ENCODE results near the gene B4GALT2. TPM values are rescaled to one million over a fixed set of nuclear protein-coding genes. Genes with fewer than 3 reads are reported as not detected.

Gene B4GALT2
- total RNA-seq, 1 experiment from 2014 or later, result 65.9 TPM

- Histone ChIP-seq H3K27me3 (no peaks in the 10 kb centered on the region), H3K4me3 (no peak overlapping the region), H3K9me3 (replicated peaks) (no peaks in the 10 kb centered on the region), H3K27ac (no peak overlapping the region), H3K36me3 (peaks cover 5% of the 10 kb centered on the region), H3K4me1 (peaks cover 5% of the 10 kb centered on the region; the same call in 1 of the 2 replicates)
- DNase-seq, result no peak
Measured at GRCh38 chr1:43982808-43983207, 3.8 kb downstream of the B4GALT2 start.

GRCh38 chr1:43983253-43983899 lies 4.4 kb downstream of the B4GALT2 start:
- DNase-seq, result no peak
- H3K4me3 ChIP-seq, result no peak overlapping the region
- peaks cover 5% of the 10 kb centered on the region; the same call in 1 of the 2 replicates for H3K4me1 ChIP-seq
- no peaks in the 10 kb centered on the region for H3K9me3 ChIP-seq (replicated peaks)
- no peaks in the 10 kb centered on the region for H3K27me3 ChIP-seq
- H3K36me3 ChIP-seq, result peaks cover 5% of the 10 kb centered on the region
- no peak overlapping the region for H3K27ac ChIP-seq

GRCh38 chr1:43984855-43985254 lies 5.8 kb downstream of the B4GALT2 start:
- Histone ChIP-seq H3K9me3 (replicated peaks) (no peaks in the 10 kb centered on the region), H3K4me3 (no peak overlapping the region), H3K36me3 (peaks cover 5% of the 10 kb centered on the region), H3K27me3 (no peaks in the 10 kb centered on the region), H3K27ac (no peak overlapping the region), H3K4me1 (peaks cover 4% of the 10 kb centered on the region; the same call in 1 of the 2 replicates)
- no peak for DNase-seq

GRCh38 chr1:43985984-43986595 lies 7.1 kb downstream of the B4GALT2 start:
- H3K9me3 ChIP-seq (replicated peaks), result no peaks in the 10 kb centered on the region
- peaks cover 5% of the 10 kb centered on the region for H3K36me3 ChIP-seq
- H3K27me3 ChIP-seq, result no peaks in the 10 kb centered on the region
- no peak for DNase-seq
- H3K4me3 ChIP-seq, result no peak overlapping the region
- no peaks in the 10 kb centered on the region; the same call in 1 of the 2 replicates for H3K4me1 ChIP-seq
- H3K27ac ChIP-seq, result no peak overlapping the region

GRCh38 chr1:43986712-43987111 lies 7.7 kb downstream of the B4GALT2 start:
- H3K27ac ChIP-seq, result no peak overlapping the region
- H3K9me3 ChIP-seq (replicated peaks), result no peaks in the 10 kb centered on the region
- DNase-seq, result no peak
- H3K27me3 ChIP-seq, result no peaks in the 10 kb centered on the region
- no peak overlapping the region for H3K4me3 ChIP-seq
- H3K36me3 ChIP-seq, result peaks cover 5% of the 10 kb centered on the region
- H3K4me1 ChIP-seq, result no peaks in the 10 kb centered on the region; the same call in 1 of the 2 replicates

- no peaks in the 10 kb centered on the region; the same call in 1 of the 2 replicates for H3K4me1 ChIP-seq
- DNase-seq, result no peak
- H3K36me3 ChIP-seq, result peaks cover 5% of the 10 kb centered on the region
- no peak overlapping the region for H3K4me3 ChIP-seq
- no peak overlapping the region for H3K27ac ChIP-seq
- H3K9me3 ChIP-seq (replicated peaks), result no peaks in the 10 kb centered on the region
- no peaks in the 10 kb centered on the region for H3K27me3 ChIP-seq
Measured at GRCh38 chr1:43987159-43987902, 8.3 kb downstream of the B4GALT2 start.

GRCh38 chr1:43990271-43991199 lies 11.5 kb downstream of the B4GALT2 start:
- Histone ChIP-seq H3K27me3 (no peaks in the 10 kb centered on the region), H3K27ac (peak overlapping the region; percentile 10; the same call in 1 of the 2 replicates), H3K4me1 (no peaks in the 10 kb centered on the region; the same call in 1 of the 2 replicates), H3K36me3 (peaks cover 3% of the 10 kb centered on the region; the same call in 1 of the 2 replicates), H3K9me3 (replicated peaks) (no peaks in the 10 kb centered on the region), H3K4me3 (peak overlapping the region; percentile 68)
- peak in 1 of 2 experiments; percentile 40 for DNase-seq

GRCh38 chr1:43991200-43991475 lies 12.1 kb downstream of the B4GALT2 start:
- no peaks in the 10 kb centered on the region; the same call in 1 of the 2 replicates for H3K4me1 ChIP-seq
- peak overlapping the region; percentile 68 for H3K4me3 ChIP-seq
- no peaks in the 10 kb centered on the region for H3K9me3 ChIP-seq (replicated peaks)
- H3K36me3 ChIP-seq, result no peaks in the 10 kb centered on the region
- DNase-seq, result no peak
- H3K27me3 ChIP-seq, result no peaks in the 10 kb centered on the region
- H3K27ac ChIP-seq, result peak overlapping the region; percentile 10; the same call in 1 of the 2 replicates

- no peaks in the 10 kb centered on the region for H3K9me3 ChIP-seq (replicated peaks)
- peak within 1 kb of the TSS; percentile 68 for H3K4me3 ChIP-seq
- no peaks in the 10 kb centered on the region for H3K36me3 ChIP-seq
- H3K27me3 ChIP-seq, result no peaks in the 10 kb centered on the region
- DNase-seq, result peak; percentile 82 to 84
- H3K27ac ChIP-seq, result peak within 1 kb of the TSS; percentile 10; the same call in 1 of the 2 replicates
- no peaks in the 10 kb centered on the region; the same call in 1 of the 2 replicates for H3K4me1 ChIP-seq
Measured at GRCh38 chr1:43991476-43992231, 12.6 kb downstream of the B4GALT2 start, which contains the start of gene CCDC24. Gene CCDC24 (plus strand): TSS chr1:43991599. CDS start chr1:43991879, 280 bp downstream.

- no peaks in the 10 kb centered on the region for H3K27me3 ChIP-seq
- peaks cover 6% of the 10 kb centered on the region for H3K4me1 ChIP-seq
- no peaks in the 10 kb centered on the region for H3K9me3 ChIP-seq (replicated peaks)
- no peak for DNase-seq
- no peak overlapping the region for H3K27ac ChIP-seq
- H3K36me3 ChIP-seq, result no peaks in the 10 kb centered on the region
- H3K4me3 ChIP-seq, result peak overlapping the region; percentile 68
Measured at GRCh38 chr1:43992232-43992995, 13.4 kb downstream of the B4GALT2 start.

- Histone ChIP-seq H3K27me3 (no peaks in the 10 kb centered on the region), H3K4me3 (no peak overlapping the region), H3K36me3 (no peaks in the 10 kb centered on the region), H3K4me1 (peaks cover 9% of the 10 kb centered on the region), H3K27ac (no peak overlapping the region), H3K9me3 (replicated peaks) (no peaks in the 10 kb centered on the region)
- DNase-seq, result no peak
Measured at GRCh38 chr1:43993206-43993914, 14.3 kb downstream of the B4GALT2 start.

- Histone ChIP-seq H3K9me3 (replicated peaks) (no peaks in the 10 kb centered on the region), H3K27ac (no peak overlapping the region), H3K27me3 (no peaks in the 10 kb centered on the region), H3K36me3 (no peaks in the 10 kb centered on the region), H3K4me3 (no peak overlapping the region), H3K4me1 (peaks cover 9% of the 10 kb centered on the region)
- no peak for DNase-seq
Measured at GRCh38 chr1:43994071-43994470, 15.1 kb downstream of the B4GALT2 start.
